ENCODE results near the gene PLEKHA6. TPM values are rescaled to one million over a fixed set of nuclear protein-coding genes. Genes with fewer than 3 reads are reported as not detected.

PLEKHA6 gene
- total RNA-seq, 1 experiment from 2014 or later: 2.1 TPM

DNA sequence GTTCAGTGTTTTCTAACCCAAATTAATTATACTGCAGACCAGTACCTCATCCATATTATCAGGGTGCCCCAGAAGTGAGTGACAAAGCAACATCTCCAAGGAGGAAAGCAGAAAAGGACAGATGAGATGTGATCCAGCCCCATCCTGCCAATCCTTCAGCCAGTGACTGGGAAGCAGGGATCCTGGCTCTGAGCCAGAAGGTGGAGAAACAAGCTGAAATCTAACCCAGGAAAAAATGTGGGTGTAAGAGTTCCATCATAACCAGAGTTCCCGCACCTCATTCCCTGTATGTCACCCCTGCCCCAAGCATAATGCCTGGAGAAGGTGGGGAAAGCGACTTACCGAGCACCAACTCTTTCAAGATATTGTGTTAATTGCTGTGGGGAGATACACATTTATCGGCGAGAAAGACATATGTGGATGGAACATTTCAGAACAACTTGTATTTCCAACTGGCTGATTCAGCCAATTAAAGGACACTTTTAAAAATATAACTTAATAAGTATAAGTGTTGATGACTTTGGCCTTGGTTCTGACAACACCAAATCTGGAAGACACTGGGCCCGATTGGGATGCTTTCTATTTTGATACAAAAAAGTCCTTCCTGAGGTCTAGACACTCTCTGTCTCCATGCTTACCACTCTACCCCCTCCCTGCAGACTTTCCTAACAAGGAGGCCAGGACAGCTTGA is 14.9 kb downstream of the PLEKHA6 start:
- Histone ChIP-seq H3K27me3 (ENCODE audit: insufficient read depth, low read length) (no peaks in the 10 kb centered on the region; the same call in 1 of the 2 replicates), H3K56ac (ENCODE audit: insufficient read length, low read depth, low read length) (no peak overlapping the region), H3T11ph (ENCODE audit: low read length) (no peak overlapping the region), H2BK20ac (ENCODE audit: low read depth, low read length, poor library complexity, severe bottlenecking) (no peak overlapping the region), H2BK5ac (ENCODE audit: insufficient read length, low read length) (no peak overlapping the region), H3K79me1 (ENCODE audit: insufficient read depth, low read depth, low read length, poor library complexity, severe bottlenecking) (no peaks in the 10 kb centered on the region), H3K27ac (ENCODE audit: insufficient read length, low read depth, low read length) (no peak overlapping the region), H3K14ac (ENCODE audit: insufficient read depth, low read length) (no peak overlapping the region), H3K18ac (ENCODE audit: insufficient read length, low read depth, low read length) (no peak overlapping the region), H2AFZ (ENCODE audit: low read length) (no peak overlapping the region), H3K23ac (ENCODE audit: insufficient read length, low read depth, low read length) (no peak overlapping the region), H2BK120ac (ENCODE audit: low read depth, low read length, poor library complexity, severe bottlenecking) (no peak overlapping the region), H2AK5ac (ENCODE audit: insufficient read length, low read length) (no peak overlapping the region), H4K5ac (ENCODE audit: insufficient read length, low read depth, low read length) (no peak overlapping the region), H3K4me2 (ENCODE audit: insufficient read depth, insufficient read length, low read length) (no peak overlapping the region), H3K23me2 (ENCODE audit: insufficient read length, low read depth, low read length, poor library complexity, severe bottlenecking) (no peaks in the 10 kb centered on the region), H3K9ac (ENCODE audit: extremely low read depth, insufficient read length, low read length) (no peak overlapping the region), H3K9me3 (ENCODE audit: control insufficient read depth, low read depth, low read length) (no peaks in the 10 kb centered on the region), H3K4me1 (ENCODE audit: insufficient read depth, low read length) (peaks cover 12% of the 10 kb centered on the region; the same call in 1 of the 2 replicates), H2BK12ac (ENCODE audit: insufficient read length, low read depth, low read length) (no peak overlapping the region), H4K8ac (replicated peaks; ENCODE audit: insufficient read length, low read depth, low read length) (no peak overlapping the region), H4K20me1 (ENCODE audit: control insufficient read depth, insufficient read depth, insufficient read length) (no peaks in the 10 kb centered on the region), H2BK15ac (ENCODE audit: low read depth, low read length) (no peak overlapping the region), H3K79me2 (ENCODE audit: insufficient read depth, low read length) (no peaks in the 10 kb centered on the region), H3K4ac (ENCODE audit: low read depth, low read length) (no peak overlapping the region), H4K91ac (ENCODE audit: insufficient read length, low read depth, low read length) (no peak overlapping the region)
- peaks cover 4% of the 10 kb centered on the region for H3K27me3 Mint-ChIP-seq (ENCODE audit: low read depth)
- H3K4me3 Mint-ChIP-seq: no peak overlapping the region
- H3K36me3 Mint-ChIP-seq (ENCODE audit: insufficient read depth in 1 of 3, low read depth in 3 of 3): no peaks in the 10 kb centered on the region
- H3K27ac Mint-ChIP-seq: no peak overlapping the region
- TF ChIP-seq, protein P1, sequence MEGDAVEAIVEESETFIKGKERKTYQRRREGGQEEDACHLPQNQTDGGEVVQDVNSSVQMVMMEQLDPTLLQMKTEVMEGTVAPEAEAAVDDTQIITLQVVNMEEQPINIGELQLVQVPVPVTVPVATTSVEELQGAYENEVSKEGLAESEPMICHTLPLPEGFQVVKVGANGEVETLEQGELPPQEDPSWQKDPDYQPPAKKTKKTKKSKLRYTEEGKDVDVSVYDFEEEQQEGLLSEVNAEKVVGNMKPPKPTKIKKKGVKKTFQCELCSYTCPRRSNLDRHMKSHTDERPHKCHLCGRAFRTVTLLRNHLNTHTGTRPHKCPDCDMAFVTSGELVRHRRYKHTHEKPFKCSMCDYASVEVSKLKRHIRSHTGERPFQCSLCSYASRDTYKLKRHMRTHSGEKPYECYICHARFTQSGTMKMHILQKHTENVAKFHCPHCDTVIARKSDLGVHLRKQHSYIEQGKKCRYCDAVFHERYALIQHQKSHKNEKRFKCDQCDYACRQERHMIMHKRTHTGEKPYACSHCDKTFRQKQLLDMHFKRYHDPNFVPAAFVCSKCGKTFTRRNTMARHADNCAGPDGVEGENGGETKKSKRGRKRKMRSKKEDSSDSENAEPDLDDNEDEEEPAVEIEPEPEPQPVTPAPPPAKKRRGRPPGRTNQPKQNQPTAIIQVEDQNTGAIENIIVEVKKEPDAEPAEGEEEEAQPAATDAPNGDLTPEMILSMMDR (conservative IDR thresholded peaks at IDR 0.05): no peak
- H3K4me1 Mint-ChIP-seq: peaks cover 29 to 45% of the 10 kb centered on the region in 2 experiments
- DNase-seq: no peak
- no peaks in the 10 kb centered on the region; a peak in 1 of 5 replicates for H3K9me3 Mint-ChIP-seq
- no CpG with 5 or more reads among the region's 6 CpGs for WGBS (ENCODE audit: extremely low coverage, insufficient read length, low lambda C conversion rate)
